PC-9 (cell line): Measurements from ENCODE around the gene MTURN. TPM values are rescaled to one million over a fixed set of nuclear protein-coding genes. Genes with fewer than 3 reads are reported as not detected.

Experiments used
- BruUV-seq: library from RNA; stranded (reverse); fragments of 400-500 nt; replicated peaks from 2 replicates; lab custom pipeline; 2021; lab: Mats Ljungman, UMichigan
- CTCF ChIA-PET: fragments of 300-600 bp; sonication (Branson Sonifier 250); formaldehyde crosslinking; loops from one replicate; lab custom pipeline; 2022; ENCODE audit warnings: antibody characterized with exemption; lab: Charles Lee
- POLR2A ChIA-PET: fragments of 300-600 bp; sonication (Branson Sonifier 250); formaldehyde crosslinking; loops from one replicate; lab custom pipeline; 2022; ENCODE audit warnings: antibody characterized with exemption; ENCODE audit not compliant: unreplicated experiment; lab: Charles Lee
- DNase-seq, 2 experiments: peaks; one replicate each; pipeline versions ENCODE4 v3.0.0 to v3.0.0-alpha.2; 2015 to 2022; ENCODE audit warnings: mixed read lengths in 1 of 2
- H2AFZ ChIP-seq: fragments of 200-600 bp; sonication (generic); 2 replicates; pipeline ENCODE4 v1.8.1; 2017; ENCODE audit warnings: antibody characterized with exemption
- H3F3A ChIP-seq: fragments of 200-600 bp; sonication (generic); 2 replicates; pipeline ENCODE4 v1.8.1; 2017; ENCODE audit warnings: antibody characterized with exemption, mild to moderate bottlenecking, low read depth; ENCODE audit not compliant: insufficient read depth
- H3K27ac ChIP-seq: fragments of 200-600 bp; sonication (generic); 2 replicates; pipeline ENCODE4 v1.6.1; 2016; ENCODE audit warnings: mixed run types
- H3K27me3 ChIP-seq: fragments of 200-600 bp; sonication (generic); 2 replicates; pipeline ENCODE4 v1.6.1; 2016; ENCODE audit warnings: low read depth, mixed run types; ENCODE audit not compliant: insufficient read depth
- H3K36me3 ChIP-seq: fragments of 200-600 bp; sonication (generic); 2 replicates; pipeline ENCODE4 v1.6.1; 2016; ENCODE audit warnings: low read depth, mixed run types
- H3K4me1 ChIP-seq: fragments of 200-600 bp; sonication (generic); replicated peaks from 2 replicates; pipeline ENCODE4 v1.6.1; 2016; ENCODE audit warnings: mixed run types; ENCODE audit not compliant: insufficient read depth
- H3K4me2 ChIP-seq: fragments of 200-600 bp; sonication (generic); 2 replicates; pipeline ENCODE4 v1.6.1; 2017; ENCODE audit warnings: mixed run types
- H3K4me3 ChIP-seq: fragments of 200-600 bp; sonication (generic); 2 replicates; pipeline ENCODE4 v1.6.1; 2016; ENCODE audit warnings: mixed run types
- H3K79me2 ChIP-seq: fragments of 200-600 bp; sonication (generic); 2 replicates; pipeline ENCODE4 v1.6.1; 2017; ENCODE audit warnings: low read depth, mixed run types
- H3K9me2 ChIP-seq: fragments of 200-600 bp; sonication (generic); 2 replicates; pipeline ENCODE4 v1.8.1; 2017; ENCODE audit warnings: mild to moderate bottlenecking; ENCODE audit not compliant: insufficient read depth
- H3K9me3 ChIP-seq: fragments of 200-600 bp; sonication (generic); 2 replicates; pipeline ENCODE4 v1.8.1; 2016; ENCODE audit warnings: low read depth; ENCODE audit not compliant: insufficient read depth
- H4K20me1 ChIP-seq: fragments of 200-600 bp; sonication (generic); 2 replicates; pipeline ENCODE4 v1.8.1; 2017; ENCODE audit not compliant: insufficient read depth
- EZH2 ChIP-seq: fragments of 200-600 bp; sonication (generic); IDR thresholded peaks from 2 replicates; pipeline ENCODE4 v1.8.0; 2017; ENCODE audit warnings: antibody characterized with exemption, low read depth
- intact Hi-C: fragments of 100-400 bp; cut with micrococcal nuclease; formaldehyde crosslinking; loops from one replicate; pipeline ENCODE4 v1.10.0; 2022; ENCODE audit not compliant: unreplicated experiment
- total RNA-seq: library from RNA; stranded (reverse); gene quantifications from 2 replicates; pipeline ENCODE4 v1.2.3, GENCODE V29; 2021
- TF ChIP-seq, protein P1 (sequence below): fragments of 200-600 bp; sonication (generic); conservative IDR thresholded peaks from 2 replicates; pipeline ENCODE4 v1.6.1; 2017; ENCODE audit warnings: mixed run types, antibody characterized with exemption, mild to moderate bottlenecking, moderate library complexity

The MTURN gene
- total RNA-seq, 1 experiment from 2014 or later = 21.6 TPM

GRCh38 chr7:30165590-30165989 lies 30.8 kb downstream of the MTURN start:
- BruUV-seq = no TSS peak
- CTCF ChIA-PET = interaction anchor here (0.7 to 1.2 kb wide), 3 partner anchors 14 to 110 kb away, joined by 3 to 5 read pairs (median 4); no protein-coding TSS in a partner anchor
- Histone ChIP-seq H3K9me3 (no peaks in the 10 kb centered on the region), H3K4me3 (no peak overlapping the region), H4K20me1 (no peaks in the 10 kb centered on the region), H3K4me2 (peak overlapping the region; percentile 48), H3K27me3 (no peaks in the 10 kb centered on the region), H3F3A (peaks cover 25% of the 10 kb centered on the region; the same call in 1 of the 2 replicates), H3K27ac (peak overlapping the region; percentile 28), H2AFZ (no peak overlapping the region), H3K9me2 (no peaks in the 10 kb centered on the region), H3K36me3 (no peaks in the 10 kb centered on the region), H3K4me1 (peaks cover 49% of the 10 kb centered on the region), H3K79me2 (no peaks in the 10 kb centered on the region)
- intact Hi-C loops = loop anchor here (10.0 kb wide), 1 partner anchor 579 kb away; no protein-coding TSS in a partner anchor
- no peak for DNase-seq
- POLR2A ChIA-PET = interaction anchor here (0.5 to 1.2 kb wide), 3 partner anchors 41 to 399 kb away, joined by 3 to 8 read pairs (median 6); no protein-coding TSS in a partner anchor
- no peak for TF ChIP-seq EZH2
- TF ChIP-seq, protein P1, sequence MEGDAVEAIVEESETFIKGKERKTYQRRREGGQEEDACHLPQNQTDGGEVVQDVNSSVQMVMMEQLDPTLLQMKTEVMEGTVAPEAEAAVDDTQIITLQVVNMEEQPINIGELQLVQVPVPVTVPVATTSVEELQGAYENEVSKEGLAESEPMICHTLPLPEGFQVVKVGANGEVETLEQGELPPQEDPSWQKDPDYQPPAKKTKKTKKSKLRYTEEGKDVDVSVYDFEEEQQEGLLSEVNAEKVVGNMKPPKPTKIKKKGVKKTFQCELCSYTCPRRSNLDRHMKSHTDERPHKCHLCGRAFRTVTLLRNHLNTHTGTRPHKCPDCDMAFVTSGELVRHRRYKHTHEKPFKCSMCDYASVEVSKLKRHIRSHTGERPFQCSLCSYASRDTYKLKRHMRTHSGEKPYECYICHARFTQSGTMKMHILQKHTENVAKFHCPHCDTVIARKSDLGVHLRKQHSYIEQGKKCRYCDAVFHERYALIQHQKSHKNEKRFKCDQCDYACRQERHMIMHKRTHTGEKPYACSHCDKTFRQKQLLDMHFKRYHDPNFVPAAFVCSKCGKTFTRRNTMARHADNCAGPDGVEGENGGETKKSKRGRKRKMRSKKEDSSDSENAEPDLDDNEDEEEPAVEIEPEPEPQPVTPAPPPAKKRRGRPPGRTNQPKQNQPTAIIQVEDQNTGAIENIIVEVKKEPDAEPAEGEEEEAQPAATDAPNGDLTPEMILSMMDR = no peak

DNA sequence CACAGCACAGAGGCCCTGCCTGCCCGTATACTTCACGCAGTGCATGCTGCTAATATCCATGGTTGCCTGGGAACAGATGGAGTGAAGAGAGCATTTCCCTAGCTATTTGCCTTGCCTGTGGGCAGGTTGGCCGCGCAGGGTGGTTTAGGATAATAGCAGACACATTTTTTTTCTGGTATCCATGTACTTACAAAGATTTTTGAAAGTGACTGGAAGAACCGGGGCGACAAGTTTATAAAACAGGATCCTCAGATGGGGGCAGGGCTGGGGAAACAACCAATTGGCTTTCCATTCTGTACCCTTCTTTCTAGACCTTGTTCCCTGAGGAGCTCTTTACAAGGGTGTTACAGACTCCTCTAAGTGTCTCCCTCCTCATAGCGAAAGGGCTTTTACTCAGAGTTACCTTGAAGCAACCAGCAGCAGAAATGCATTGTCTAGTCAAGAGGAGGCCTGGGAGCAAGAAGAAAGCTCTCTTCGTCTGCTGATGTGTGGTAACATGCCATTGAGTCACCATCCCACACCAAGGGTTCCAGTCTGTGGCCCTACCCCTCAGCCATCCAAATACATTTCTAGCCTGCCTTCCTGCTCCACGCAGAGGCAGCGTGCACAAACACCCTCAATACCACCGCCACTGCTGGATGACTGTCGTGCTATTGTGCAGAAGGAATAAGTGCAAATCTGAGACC lies 31.5 kb downstream of the MTURN start:
- POLR2A ChIA-PET = interaction anchor here (0.5 to 1.2 kb wide), 4 partner anchors 40 to 398 kb away, joined by 3 to 8 read pairs (median 5); no protein-coding TSS in a partner anchor
- H3K4me2 ChIP-seq = peak overlapping the region; percentile 48
- H3K36me3 ChIP-seq = no peaks in the 10 kb centered on the region
- intact Hi-C loops = loop anchor here (1.0 to 10.0 kb wide), 7 partner anchors 17 to 579 kb away; partner anchors contain the start of genes MTURN and ZNRF2
- BruUV-seq = no TSS peak
- H3F3A ChIP-seq = peaks cover 25% of the 10 kb centered on the region; the same call in 1 of the 2 replicates
- H3K27me3 ChIP-seq = no peaks in the 10 kb centered on the region
- CTCF ChIA-PET = interaction anchor here (0.7 to 1.2 kb wide), 4 partner anchors 13 to 169 kb away, joined by 3 to 5 read pairs (median 4); no protein-coding TSS in a partner anchor
- H2AFZ ChIP-seq = no peak overlapping the region
- H3K4me3 ChIP-seq = no peak overlapping the region
- H3K4me1 ChIP-seq = peaks cover 49% of the 10 kb centered on the region
- TF ChIP-seq, protein P1 = no peak
- TF ChIP-seq EZH2 = no peak
- no peaks in the 10 kb centered on the region for H3K9me3 ChIP-seq
- DNase-seq = peak; percentile 82 to 89
- H3K9me2 ChIP-seq = no peaks in the 10 kb centered on the region
- no peaks in the 10 kb centered on the region for H3K79me2 ChIP-seq
- H4K20me1 ChIP-seq = no peaks in the 10 kb centered on the region
- peak overlapping the region; percentile 28 for H3K27ac ChIP-seq

DNA sequence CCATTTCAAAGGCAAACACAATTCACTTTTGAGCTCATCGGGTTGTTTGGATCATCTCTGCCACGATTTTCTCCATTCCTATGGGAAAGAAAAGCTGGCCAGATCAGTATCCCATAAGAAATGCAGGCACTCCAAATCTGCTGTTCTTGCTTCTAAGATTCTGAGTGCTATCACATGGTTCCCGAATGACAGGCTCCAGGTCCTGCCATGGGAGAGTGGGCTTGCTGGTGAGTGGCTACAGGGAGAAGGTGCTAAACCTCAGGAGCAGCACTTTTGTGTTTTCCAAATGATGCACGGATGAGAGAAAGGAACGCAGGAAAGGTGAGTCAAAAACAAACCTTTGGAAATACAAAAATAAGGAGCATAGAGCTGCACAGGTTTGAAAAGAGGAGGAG lies 32.1 kb downstream of the MTURN start:
- POLR2A ChIA-PET = interaction anchor here (0.5 to 1.2 kb wide), 2 partner anchors 39 to 59 kb away, joined by 4 to 6 read pairs; no protein-coding TSS in a partner anchor
- BruUV-seq = no TSS peak
- peaks cover 53% of the 10 kb centered on the region for H3K4me1 ChIP-seq

More for the DNA sequence above, 32.1 kb downstream of the MTURN start:
- peak overlapping the region; percentile 48 for H3K4me2 ChIP-seq
- H3K27me3 ChIP-seq = no peaks in the 10 kb centered on the region
- no peaks in the 10 kb centered on the region for H3K79me2 ChIP-seq
- intact Hi-C loops = loop anchor here (1.0 to 10.0 kb wide), 7 partner anchors 18 to 578 kb away; partner anchors contain the start of genes MTURN and ZNRF2
- H4K20me1 ChIP-seq = no peaks in the 10 kb centered on the region
- no peaks in the 10 kb centered on the region for H3K36me3 ChIP-seq
- DNase-seq = no peak
- H2AFZ ChIP-seq = no peak overlapping the region
- no peaks in the 10 kb centered on the region for H3K9me3 ChIP-seq
- H3K27ac ChIP-seq = peak overlapping the region; percentile 28
- H3F3A ChIP-seq = peaks cover 25% of the 10 kb centered on the region; the same call in 1 of the 2 replicates
- H3K4me3 ChIP-seq = no peak overlapping the region
- TF ChIP-seq, protein P1 = no peak
- TF ChIP-seq EZH2 = no peak
- CTCF ChIA-PET = interaction anchor here (0.5 to 0.7 kb wide), 2 partner anchors 118 to 169 kb away, joined by 3 read pairs; no protein-coding TSS in a partner anchor
- no peaks in the 10 kb centered on the region for H3K9me2 ChIP-seq
